ENCODE data around the gene CCDC78. TPM values are rescaled to one million over a fixed set of nuclear protein-coding genes. Genes with fewer than 3 reads are reported as not detected.

The CCDC78 gene
- total and polyA plus RNA-seq, 2 of the 4 experiments (the other 2 are of a cell fraction), result 0.54 to 4.6 TPM

GRCh38 chr16:721765-722540 is 4.3 kb downstream of the CCDC78 start:
- H3K9me3 ChIP-seq (ENCODE audit: control insufficient read depth, insufficient read depth, low read length), result no peaks in the 10 kb centered on the region
- peaks cover 11 to 13% of the 10 kb centered on the region in 2 experiments for H3K79me1 ChIP-seq (ENCODE audit: low read depth in 1 of 2, low read length in 2 of 2)
- TF ChIP-seq RAD21 (IDR thresholded peaks at IDR 0.05; ENCODE audit: low read length), result no peak
- no peak for TF ChIP-seq RFX5 (IDR thresholded peaks at IDR 0.05; ENCODE audit: low read depth, low read length)
- TF ChIP-seq CHD1 (IDR thresholded peaks at IDR 0.05; ENCODE audit: low read depth, low read length), result no peak
- TF ChIP-seq BHLHE40 (IDR thresholded peaks at IDR 0.05; ENCODE audit: low read depth, low read length), result no peak
- no peak for TF ChIP-seq NFE2L2 (IDR thresholded peaks at IDR 0.05; ENCODE audit: low read depth, low read length)
- no peak for TF ChIP-seq POLR2A (IDR thresholded peaks at IDR 0.05; ENCODE audit: low read depth, low read length)
- TF ChIP-seq CEBPB (IDR thresholded peaks at IDR 0.05; ENCODE audit: low read depth, low read length), result no peak
- TF ChIP-seq SMC3 (IDR thresholded peaks at IDR 0.05; ENCODE audit: low read depth, low read length), result no peak
- TF ChIP-seq ELK1 (IDR thresholded peaks at IDR 0.05; ENCODE audit: borderline replicate concordance, low read depth, low read length), result no peak
- no peak for TF ChIP-seq RCOR1 (IDR thresholded peaks at IDR 0.05; ENCODE audit: insufficient replicate concordance, low read length)
- no peak overlapping the region for H2BK5ac ChIP-seq (ENCODE audit: low read depth, low read length, poor library complexity, severe bottlenecking)
- no peak overlapping the region for H3K56ac ChIP-seq (ENCODE audit: extremely low read depth, insufficient read depth, low read length)
- peaks cover 14% of the 10 kb centered on the region for H3K4me1 ChIP-seq (ENCODE audit: control insufficient read depth, insufficient read depth, low read length)
- ATAC-seq (ENCODE audit: low read depth) (no peak), DNase-seq (no peak)
- in situ Hi-C loops (cut with MboI; ENCODE audit: low sequenced_read_pairs) (loop anchor here (25.0 kb wide), 1 partner anchor 340 kb away; the partner anchor contains the start of gene SSTR5), dilution Hi-C loops (cut with HindIII; ENCODE audit: low sequenced_read_pairs, unreplicated experiment) (no loop called here), intact Hi-C loops (cut with micrococcal nuclease) (no loop called here)
- H3K4me3 ChIP-seq (ENCODE audit: insufficient read depth, low read depth, low read length), result peak overlapping the region; percentile 98
- WGBS, 2 experiments (ENCODE audit: extremely low coverage in 2 of 2, insufficient read length in 1 of 2), result 88% methylated on average over 33 of the region's 51 CpGs; no CpG with 5 or more reads in 1 of the 2 experiments
- no TSS peak for BruUV-seq (replicated peaks)
- CTCF ChIA-PET, result no interaction called here
- no peak overlapping the region for H3K9ac ChIP-seq (ENCODE audit: low read depth, low read length)
- peak overlapping the region in 1 of 2 experiments; percentile 92; a peak in 2 of 4 replicates for H4K8ac ChIP-seq (ENCODE audit: low read depth in 2 of 2, low read length in 2 of 2)
- H3K36me3 ChIP-seq (ENCODE audit: control insufficient read depth, insufficient read depth, low read length), result peaks cover 1% of the 10 kb centered on the region; the same call in 1 of the 2 replicates
- peak overlapping the region; percentile 69 for H2AK9ac ChIP-seq (replicated peaks; ENCODE audit: low read depth, low read length, poor library complexity)
- H3K18ac ChIP-seq (ENCODE audit: low read depth, low read length), result no peak overlapping the region
- H4K20me1 ChIP-seq (ENCODE audit: insufficient read depth, low read length), result no peaks in the 10 kb centered on the region
- no peaks in the 10 kb centered on the region for H3K9me1 ChIP-seq (ENCODE audit: insufficient read depth, low read length)
- POLR2A ChIA-PET (ENCODE audit: unreplicated experiment), result no interaction called here
- H2AFZ ChIP-seq (replicated peaks; ENCODE audit: low read length, poor library complexity), result peak overlapping the region; percentile 96
- H3K27me3 ChIP-seq (ENCODE audit: control insufficient read depth, insufficient read depth, low read length), result no peaks in the 10 kb centered on the region
- no peak overlapping the region for H4K91ac ChIP-seq (ENCODE audit: insufficient read depth, low read depth, low read length)
- no peak overlapping the region for H3K14ac ChIP-seq (replicated peaks; ENCODE audit: low read depth, low read length)
- no peak overlapping the region for H2BK120ac ChIP-seq (ENCODE audit: low read depth, low read length)
- H2BK15ac ChIP-seq (ENCODE audit: low read depth, low read length), result no peak overlapping the region
- no peak overlapping the region for H3K4ac ChIP-seq (ENCODE audit: low read depth, low read length)
- no peak overlapping the region; the same call in 1 of the 2 replicates for H3K27ac ChIP-seq (ENCODE audit: insufficient read depth, low read length)
- no peak overlapping the region for H2BK20ac ChIP-seq (ENCODE audit: low read depth, low read length)
- H2AK5ac ChIP-seq (ENCODE audit: low read depth, low read length), result peak overlapping the region; percentile 70; the same call in 1 of the 2 replicates
- H3K23ac ChIP-seq (ENCODE audit: low read depth, low read length), result no peak overlapping the region
- no peak overlapping the region for H4K5ac ChIP-seq (ENCODE audit: low read depth, low read length)
- peak overlapping the region; percentile 79 for H3K4me2 ChIP-seq (ENCODE audit: low read depth, low read length)

Data from IMR-90 (cell line).